ENCODE results near the gene MREG. TPM values are rescaled to one million over a fixed set of nuclear protein-coding genes. Genes with fewer than 3 reads are reported as not detected.

The MREG gene
- total and polyA plus RNA-seq, 9 of the 15 experiments (the other 6 are each of a cell fraction or from before 2014, with no cell fraction given) = 0.77 to 3.8 (median 2.3) TPM

DNA sequence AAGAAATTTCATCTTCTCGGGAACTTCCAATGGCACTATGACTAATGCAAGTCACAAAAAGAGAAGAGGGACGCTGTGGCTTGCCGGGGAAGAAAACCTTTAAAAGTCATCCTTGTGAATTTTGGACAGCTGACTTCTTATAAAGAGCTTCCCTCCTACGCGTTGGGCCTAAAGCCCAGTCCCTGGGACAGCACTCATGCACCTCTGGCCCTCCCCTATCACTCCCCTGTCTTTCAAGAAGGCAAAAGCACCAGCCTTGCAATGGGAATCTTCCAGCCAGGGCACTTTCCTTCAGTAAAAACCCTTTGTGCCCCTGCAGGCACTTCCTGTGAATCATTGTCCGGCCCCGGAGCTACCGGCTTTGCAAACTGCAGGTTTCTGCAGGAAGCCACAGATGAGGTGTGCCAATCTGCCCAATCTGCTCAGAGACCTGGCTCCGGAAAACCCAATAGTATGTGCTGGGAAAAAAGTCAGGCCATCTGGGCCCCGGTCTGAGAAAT is 7.1 kb downstream of the MREG start:
- Histone ChIP-seq H3K27me3 (ENCODE audit: control insufficient read depth in 2 of 2, insufficient read depth in 2 of 2, low read length in 2 of 2) (no peaks in the 10 kb centered on the region), H3K79me2 (ENCODE audit: control insufficient read depth, insufficient read depth, low read length) (no peaks in the 10 kb centered on the region; the same call in 1 of the 3 replicates), H3K9ac (ENCODE audit: insufficient read depth in 1 of 2, low read depth in 2 of 2, low read length in 2 of 2) (peak overlapping the region in 1 of 2 experiments; percentile 29; a peak in 1 of 4 replicates), H3K4me3 (no peak overlapping the region), H3K9me3 (replicated peaks; ENCODE audit: control insufficient read depth, insufficient read depth, low read depth, low read length) (no peaks in the 10 kb centered on the region), H3K36me3 (ENCODE audit: control insufficient read depth, insufficient read depth, low read length) (no peaks in the 10 kb centered on the region), H3K4me2 (ENCODE audit: insufficient read depth, low read length) (peak overlapping the region; percentile 27; the same call in 1 of the 2 replicates), H3K4me1 (replicated peaks in 1 of 2; ENCODE audit: control insufficient read depth in 2 of 2, insufficient read depth in 2 of 2, low read length in 2 of 2) (peaks cover 28 to 41% of the 10 kb centered on the region in 2 experiments), H3K9me1 (ENCODE audit: control insufficient read depth, insufficient read depth, low read length) (no peaks in the 10 kb centered on the region), H4K20me1 (replicated peaks; ENCODE audit: control insufficient read depth, insufficient read depth, low read length) (no peaks in the 10 kb centered on the region), H2AFZ (ENCODE audit: low read depth, low read length) (no peak overlapping the region), H3K27ac (ENCODE audit: extremely low read depth, low read depth, low read length) (0 out of 3 replicates have a peak overlapping the region, but pooled peaks have one; percentile 1)
- FAIRE-seq = peak; percentile 55
- in situ Hi-C loops (cut with MboI) = no loop called here
- peak in 2 of 4 experiments; percentile 28 to 53 for DNase-seq (ENCODE audit: extremely low read depth in 1 of 4, low spot score in 3 of 4)
- CTCF ChIA-PET (ENCODE audit: low intra/inter-chr PET ratio) = interaction anchor here (0.7 kb wide), 1 partner anchor 17 kb away, joined by 3 read pairs; no protein-coding TSS in a partner anchor
- POLR2A ChIA-PET = interaction anchor here (0.6 to 1.5 kb wide), 4 partner anchors 10 to 77 kb away, joined by 3 to 6 read pairs (median 4); no protein-coding TSS in a partner anchor
- TF ChIP-seq FOSL1 (tag; conservative IDR thresholded peaks at IDR 0.05) (0 out of 2 replicates have a peak, but pooled peaks have one; percentile 15), ZFP36 (IDR thresholded peaks at IDR 0.05; ENCODE audit: low read depth, low read length, partially characterized antibody) (no peak), EGR1 (conservative IDR thresholded peaks at IDR 0.05) (peak; percentile 20; the same call in 1 of the 2 replicates), BRD4 (IDR thresholded peaks at IDR 0.05) (no peak), PCBP2 (IDR thresholded peaks at IDR 0.05; ENCODE audit: low read depth, low read length, poor library complexity, severe bottlenecking) (no peak)
- TF ChIP-seq, protein P1, sequence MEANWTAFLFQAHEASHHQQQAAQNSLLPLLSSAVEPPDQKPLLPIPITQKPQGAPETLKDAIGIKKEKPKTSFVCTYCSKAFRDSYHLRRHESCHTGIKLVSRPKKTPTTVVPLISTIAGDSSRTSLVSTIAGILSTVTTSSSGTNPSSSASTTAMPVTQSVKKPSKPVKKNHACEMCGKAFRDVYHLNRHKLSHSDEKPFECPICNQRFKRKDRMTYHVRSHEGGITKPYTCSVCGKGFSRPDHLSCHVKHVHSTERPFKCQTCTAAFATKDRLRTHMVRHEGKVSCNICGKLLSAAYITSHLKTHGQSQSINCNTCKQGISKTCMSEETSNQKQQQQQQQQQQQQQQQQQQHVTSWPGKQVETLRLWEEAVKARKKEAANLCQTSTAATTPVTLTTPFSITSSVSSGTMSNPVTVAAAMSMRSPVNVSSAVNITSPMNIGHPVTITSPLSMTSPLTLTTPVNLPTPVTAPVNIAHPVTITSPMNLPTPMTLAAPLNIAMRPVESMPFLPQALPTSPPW (CRISPR knock-in tag; IDR thresholded peaks at IDR 0.05) = peak; percentile 27; the same call in 1 of the 2 replicates
- TF ChIP-seq, protein P2, sequence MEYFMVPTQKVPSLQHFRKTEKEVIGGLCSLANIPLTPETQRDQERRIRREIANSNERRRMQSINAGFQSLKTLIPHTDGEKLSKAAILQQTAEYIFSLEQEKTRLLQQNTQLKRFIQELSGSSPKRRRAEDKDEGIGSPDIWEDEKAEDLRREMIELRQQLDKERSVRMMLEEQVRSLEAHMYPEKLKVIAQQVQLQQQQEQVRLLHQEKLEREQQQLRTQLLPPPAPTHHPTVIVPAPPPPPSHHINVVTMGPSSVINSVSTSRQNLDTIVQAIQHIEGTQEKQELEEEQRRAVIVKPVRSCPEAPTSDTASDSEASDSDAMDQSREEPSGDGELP (CRISPR knock-in tag; IDR thresholded peaks at IDR 0.05; ENCODE audit: borderline replicate concordance) = peak; percentile 17; the same call in 1 of the 2 replicates
- WGBS (ENCODE audit: insufficient coverage, low coverage, missing lambda C conversion rate) = 34% methylated on average over 6 of the region's 10 CpGs
- no TSS peak for BruUV-seq (replicated peaks)
- intact Hi-C loops (cut with micrococcal nuclease) = no loop called here
- peak; percentile 45 for ATAC-seq

All from K562 (cell line).